ENCODE data around the gene COL23A1.

Gene COL23A1

DNA sequence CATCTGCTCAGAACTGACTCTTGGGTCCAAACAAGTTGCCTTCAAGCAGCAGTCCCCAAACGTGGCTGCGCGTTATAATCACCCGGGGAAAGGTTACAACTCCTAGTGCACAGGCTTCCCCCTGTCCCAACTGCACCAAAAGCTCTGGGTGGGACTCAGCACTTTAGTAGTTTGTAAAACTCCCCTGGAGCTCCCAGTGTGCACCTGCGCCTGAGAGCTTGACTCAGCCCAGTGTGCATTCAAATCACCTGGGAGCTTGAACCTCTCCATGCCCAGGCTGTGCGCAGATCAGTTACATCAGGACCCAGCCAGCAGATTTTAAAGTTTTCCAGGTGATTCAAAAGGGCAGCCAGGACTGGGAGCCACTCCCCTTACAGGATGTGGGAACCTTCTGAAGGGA is 151.4 kb downstream of the COL23A1 start:
- no peaks in the 10 kb centered on the region for H3K27me3 ChIP-seq
- H3K36me3 ChIP-seq = no peaks in the 10 kb centered on the region
- no peak overlapping the region for H3K27ac ChIP-seq
- H3K9me3 ChIP-seq = no peaks in the 10 kb centered on the region
- H3K4me3 ChIP-seq (ENCODE audit: low read depth in 1 of 2, low read length in 1 of 2) = no peak overlapping the region
- H3K4me1 ChIP-seq (ENCODE audit: control insufficient read depth in 1 of 2, insufficient read depth in 1 of 2, low read depth in 1 of 2, low read length in 1 of 2) = peaks cover 10 to 11% of the 10 kb centered on the region in 2 experiments
- TF ChIP-seq, protein P1, sequence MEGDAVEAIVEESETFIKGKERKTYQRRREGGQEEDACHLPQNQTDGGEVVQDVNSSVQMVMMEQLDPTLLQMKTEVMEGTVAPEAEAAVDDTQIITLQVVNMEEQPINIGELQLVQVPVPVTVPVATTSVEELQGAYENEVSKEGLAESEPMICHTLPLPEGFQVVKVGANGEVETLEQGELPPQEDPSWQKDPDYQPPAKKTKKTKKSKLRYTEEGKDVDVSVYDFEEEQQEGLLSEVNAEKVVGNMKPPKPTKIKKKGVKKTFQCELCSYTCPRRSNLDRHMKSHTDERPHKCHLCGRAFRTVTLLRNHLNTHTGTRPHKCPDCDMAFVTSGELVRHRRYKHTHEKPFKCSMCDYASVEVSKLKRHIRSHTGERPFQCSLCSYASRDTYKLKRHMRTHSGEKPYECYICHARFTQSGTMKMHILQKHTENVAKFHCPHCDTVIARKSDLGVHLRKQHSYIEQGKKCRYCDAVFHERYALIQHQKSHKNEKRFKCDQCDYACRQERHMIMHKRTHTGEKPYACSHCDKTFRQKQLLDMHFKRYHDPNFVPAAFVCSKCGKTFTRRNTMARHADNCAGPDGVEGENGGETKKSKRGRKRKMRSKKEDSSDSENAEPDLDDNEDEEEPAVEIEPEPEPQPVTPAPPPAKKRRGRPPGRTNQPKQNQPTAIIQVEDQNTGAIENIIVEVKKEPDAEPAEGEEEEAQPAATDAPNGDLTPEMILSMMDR (IDR thresholded peaks at IDR 0.05) = no peak

- TF ChIP-seq, protein P1 (IDR thresholded peaks at IDR 0.05) = no peak
- H3K27me3 ChIP-seq = no peaks in the 10 kb centered on the region
- no peak overlapping the region for H3K27ac ChIP-seq
- H3K4me1 ChIP-seq (ENCODE audit: control insufficient read depth in 1 of 2, insufficient read depth in 1 of 2, low read depth in 1 of 2, low read length in 1 of 2) = peaks cover 2 to 3% of the 10 kb centered on the region in 2 experiments
- no peak overlapping the region for H3K4me3 ChIP-seq (ENCODE audit: low read depth in 1 of 2, low read length in 1 of 2)
- H3K9me3 ChIP-seq = no peaks in the 10 kb centered on the region
- no peaks in the 10 kb centered on the region for H3K36me3 ChIP-seq
These were observed 152.7 kb downstream of the COL23A1 start for GRCh38 chr5:178437386-178438075.

DNA sequence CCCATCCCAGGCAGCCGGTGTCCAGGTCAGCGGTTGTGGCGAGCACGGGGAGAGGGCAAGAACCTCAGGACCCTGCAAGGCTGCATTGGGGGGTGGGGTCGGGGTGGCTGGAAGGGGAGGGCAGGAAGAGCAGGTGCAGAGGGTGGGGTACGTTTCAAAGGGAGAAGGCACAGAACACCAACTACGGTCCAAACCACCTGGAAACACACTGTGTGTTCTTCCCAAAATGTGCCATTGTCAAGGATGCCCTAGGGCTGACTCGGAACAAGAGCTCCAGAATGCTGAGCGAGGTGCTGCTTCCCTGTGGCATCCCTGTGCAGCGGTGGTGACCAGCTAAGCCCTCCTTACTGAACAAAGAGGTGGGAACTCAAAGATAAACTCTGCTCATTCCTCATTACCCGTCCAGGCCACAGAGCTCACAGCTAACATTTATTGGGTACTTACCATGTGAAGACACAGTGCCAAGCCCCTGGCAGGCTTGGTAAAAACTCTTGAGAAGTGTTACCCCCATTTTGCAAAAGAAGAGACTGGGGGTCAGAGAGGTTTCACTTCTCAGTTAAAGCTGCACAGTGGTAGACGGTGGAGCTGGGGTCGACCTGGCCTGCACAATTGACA is 153.8 kb downstream of the COL23A1 start:
- no peaks in the 10 kb centered on the region for H3K27me3 ChIP-seq
- H3K9me3 ChIP-seq = no peaks in the 10 kb centered on the region
- no peaks in the 10 kb centered on the region for H3K36me3 ChIP-seq
- no peak overlapping the region for H3K4me3 ChIP-seq (ENCODE audit: low read depth in 1 of 2, low read length in 1 of 2)
- H3K4me1 ChIP-seq (ENCODE audit: control insufficient read depth in 1 of 2, insufficient read depth in 1 of 2, low read depth in 1 of 2, low read length in 1 of 2) = peaks cover 3 to 4% of the 10 kb centered on the region in 2 experiments
- no peak overlapping the region for H3K27ac ChIP-seq
- TF ChIP-seq, protein P1 (IDR thresholded peaks at IDR 0.05) = no peak

DNA sequence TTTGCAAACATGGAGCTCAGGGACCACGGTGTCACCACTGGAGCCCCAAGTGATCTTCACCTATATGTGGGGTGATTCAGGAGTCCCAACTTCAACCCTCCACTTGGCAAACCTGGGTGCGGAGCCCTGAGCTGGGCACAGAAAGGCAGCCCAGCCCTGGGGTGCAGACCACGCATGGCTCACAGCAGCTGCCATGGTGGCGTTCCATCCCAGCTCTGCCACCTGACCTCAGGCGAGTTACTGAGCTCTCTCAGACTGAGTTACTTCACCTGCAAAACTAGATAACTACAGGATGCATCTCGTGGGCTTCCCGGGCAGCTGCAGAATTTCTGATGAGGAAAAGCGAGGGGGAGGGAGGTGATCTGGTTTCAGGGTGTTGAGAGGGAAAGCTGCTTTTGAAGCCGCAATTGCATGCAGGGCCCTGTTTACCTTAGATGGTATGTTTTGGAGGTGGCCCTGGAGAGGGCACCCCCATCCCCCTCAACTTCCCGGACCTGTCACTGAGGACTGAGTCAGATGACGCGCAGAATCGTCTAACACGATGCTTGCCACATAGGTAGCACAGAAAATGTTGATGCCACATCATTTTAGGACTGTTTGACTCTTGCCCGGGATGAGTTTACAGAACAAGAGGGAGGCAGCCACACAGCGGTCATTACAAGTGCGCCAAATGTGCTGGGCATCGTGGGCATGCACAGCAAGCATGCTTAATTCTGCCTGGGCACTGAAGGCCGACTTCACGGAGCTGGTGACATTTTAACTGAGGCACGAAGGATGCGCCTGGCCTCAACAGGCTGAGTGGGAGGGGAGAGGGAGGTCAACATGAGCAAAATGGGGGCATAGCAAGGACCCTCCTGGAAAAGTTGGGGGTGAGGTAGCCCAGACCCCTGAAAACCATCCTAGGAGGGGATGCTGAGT is 154.6 kb downstream of the COL23A1 start:
- no peaks in the 10 kb centered on the region for H3K36me3 ChIP-seq
- TF ChIP-seq, protein P1 (IDR thresholded peaks at IDR 0.05) = no peak
- no peak overlapping the region for H3K4me3 ChIP-seq (ENCODE audit: low read depth in 1 of 2, low read length in 1 of 2)
- H3K4me1 ChIP-seq (ENCODE audit: control insufficient read depth in 1 of 2, insufficient read depth in 1 of 2, low read depth in 1 of 2, low read length in 1 of 2) = peaks cover 3 to 4% of the 10 kb centered on the region in 2 experiments
- H3K27ac ChIP-seq = no peak overlapping the region
- H3K9me3 ChIP-seq = no peaks in the 10 kb centered on the region
- no peaks in the 10 kb centered on the region for H3K27me3 ChIP-seq

GRCh38 chr5:178434851-178435250 is 155.3 kb downstream of the COL23A1 start:
- Histone ChIP-seq H3K27ac (no peak overlapping the region), H3K4me1 (ENCODE audit: control insufficient read depth in 1 of 2, insufficient read depth in 1 of 2, low read depth in 1 of 2, low read length in 1 of 2) (peaks cover 3 to 4% of the 10 kb centered on the region in 2 experiments), H3K9me3 (no peaks in the 10 kb centered on the region), H3K27me3 (no peaks in the 10 kb centered on the region), H3K36me3 (no peaks in the 10 kb centered on the region), H3K4me3 (ENCODE audit: low read depth in 1 of 2, low read length in 1 of 2) (no peak overlapping the region)
- TF ChIP-seq, protein P1 (IDR thresholded peaks at IDR 0.05) = no peak

All from neutrophil (primary cell).